Gastrocnemius medialis (tissue), 4 donors: ENCODE data around the gene CTNNBL1. TPM values are rescaled to one million over a fixed set of nuclear protein-coding genes. Genes with fewer than 3 reads are reported as not detected.

Experiments
- ATAC-seq, 2 donors: fragments of 150-250 bp; one replicate each; pipeline ENCODE4 v1.9.1; 2016
- DNase-seq, 2 donors: peaks; one replicate each; pipeline ENCODE4 v3.0.0-alpha.2; 2019
- H3K27ac ChIP-seq, 4 donors: fragments of 200-600 bp; sonication (generic); 1 replicate in 1 of 4; 2 replicates in 3 of 4; pipeline ENCODE4 v1.5.1; 2016 to 2018; ENCODE audit warnings: mild to moderate bottlenecking in 2 of 4, moderate library complexity in 1 of 4
- H3K27me3 ChIP-seq, 3 donors: fragments of 200-600 bp; sonication (generic) in 2 of 3; 1 replicate in 1 of 3; 2 replicates in 2 of 3; pipeline versions ENCODE4 v1.5.1 to v1.6.0; 2016 to 2019; ENCODE audit warnings: mild to moderate bottlenecking in 1 of 3, moderate library complexity in 1 of 3
- H3K36me3 ChIP-seq, 2 donors: fragments of 200-600 bp; sonication (generic) in 1 of 2; one replicate each; pipeline ENCODE4 v1.5.1; 2017 to 2018
- H3K4me1 ChIP-seq, 2 donors: fragments of 200-600 bp; sonication (generic) in 1 of 2; one replicate each; pipeline ENCODE4 v1.5.1; 2016 to 2017; ENCODE audit warnings: mild to moderate bottlenecking in 2 of 2
- H3K4me3 ChIP-seq, 4 donors: fragments of 200-600 bp; sonication (generic) in 3 of 4; 1 replicate in 1 of 4; 2 replicates in 3 of 4; pipeline ENCODE4 v1.5.1; 2016 to 2019; ENCODE audit warnings: mild to moderate bottlenecking in 2 of 4
- H3K9me3 ChIP-seq, 3 donors: fragments of 200-600 bp; sonication (generic) in 2 of 3; 1 replicate in 1 of 3; 2 replicates in 2 of 3; pipeline ENCODE4 v1.5.1; 2016 to 2019
- POLR2A ChIP-seq, 2 donors: fragments of 450-650 bp; IDR thresholded peaks; one replicate each; pipeline ENCODE4 v1.6.1; 2017; ENCODE audit warnings: antibody characterized with exemption in 2 of 2, mild to moderate bottlenecking in 2 of 2, moderate library complexity in 2 of 2
- in situ Hi-C, 4 donors: fragments of 200-750 bp; cut with MboI; loops; one replicate each; pipeline versions ENCODE4 v1.15.0 to v1.8.0; 2017; ENCODE audit warnings: low sequenced_read_pairs in 4 of 4
- intact Hi-C: fragments of 100-400 bp; cut with DNase I; formaldehyde crosslinking; loops from one replicate; pipeline ENCODE4 v1.15.1; 2023; ENCODE audit warnings: low total_unique reads
- total RNA-seq, 4 donors: library from RNA; depleted of rRNA; stranded (reverse); fragments of >200 nt; gene quantifications; one replicate each; pipeline versions ENCODE4 v1.1.0 to v1.2.3, GENCODE V29; 2016
- TF ChIP-seq, protein P1 (sequence below), 5 experiments: fragments of 450-650 bp in 3 of 5; fragments of 200-600 bp in 2 of 5; sonication (generic) in 2 of 5; IDR thresholded peaks in 4 of 5; conservative IDR thresholded peaks in 1 of 5; 1 replicate in 4 of 5; 2 replicates in 1 of 5; pipeline ENCODE4 v1.5.1; 2016 to 2019; ENCODE audit warnings: antibody characterized with exemption in 5 of 5, mild to moderate bottlenecking in 3 of 5, moderate library complexity in 3 of 5

The CTNNBL1 gene
- total RNA-seq, 4 donors from 2014 or later: 23.1 to 35.4 (median 30.3) TPM

DNA sequence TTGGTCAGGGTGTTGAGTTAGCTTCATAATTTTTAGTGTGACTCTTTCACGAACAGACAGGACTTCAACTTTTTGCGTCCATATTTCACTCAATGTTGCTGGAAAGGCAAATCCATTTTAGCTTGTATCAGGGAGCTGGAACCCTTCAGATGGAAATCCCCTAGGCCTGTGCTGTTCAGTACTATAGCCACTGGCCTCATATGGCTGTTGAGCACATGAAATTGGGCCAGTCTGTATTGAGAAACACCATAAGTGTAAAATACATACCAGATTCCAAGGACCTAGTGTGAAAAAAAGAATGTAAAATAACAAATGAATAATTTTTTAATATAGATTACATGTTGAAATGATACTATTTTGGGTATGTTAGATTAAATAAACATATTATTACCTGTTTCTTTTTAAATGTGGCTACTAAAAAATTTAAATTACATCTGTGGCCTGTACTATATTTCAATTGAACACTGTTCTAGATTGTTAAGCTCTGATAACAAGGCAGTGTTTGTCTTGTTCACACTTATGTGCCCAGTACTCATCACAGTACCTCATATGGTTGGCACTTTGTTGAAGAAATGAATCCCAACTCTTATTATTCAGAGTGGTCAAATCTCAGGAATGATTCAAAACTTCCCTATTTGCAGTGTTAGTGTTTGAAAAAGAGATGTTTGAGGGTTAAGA, 34.3 kb downstream of the CTNNBL1 start:
- in situ Hi-C loops (no loop called here), intact Hi-C loops (loop anchor here (2.0 to 5.0 kb wide), 2 partner anchors 35 to 54 kb away; no protein-coding TSS in a partner anchor)
- peak overlapping the region; percentile 60 to 80 (median 67) for H3K27ac ChIP-seq
- TF ChIP-seq, protein P1, sequence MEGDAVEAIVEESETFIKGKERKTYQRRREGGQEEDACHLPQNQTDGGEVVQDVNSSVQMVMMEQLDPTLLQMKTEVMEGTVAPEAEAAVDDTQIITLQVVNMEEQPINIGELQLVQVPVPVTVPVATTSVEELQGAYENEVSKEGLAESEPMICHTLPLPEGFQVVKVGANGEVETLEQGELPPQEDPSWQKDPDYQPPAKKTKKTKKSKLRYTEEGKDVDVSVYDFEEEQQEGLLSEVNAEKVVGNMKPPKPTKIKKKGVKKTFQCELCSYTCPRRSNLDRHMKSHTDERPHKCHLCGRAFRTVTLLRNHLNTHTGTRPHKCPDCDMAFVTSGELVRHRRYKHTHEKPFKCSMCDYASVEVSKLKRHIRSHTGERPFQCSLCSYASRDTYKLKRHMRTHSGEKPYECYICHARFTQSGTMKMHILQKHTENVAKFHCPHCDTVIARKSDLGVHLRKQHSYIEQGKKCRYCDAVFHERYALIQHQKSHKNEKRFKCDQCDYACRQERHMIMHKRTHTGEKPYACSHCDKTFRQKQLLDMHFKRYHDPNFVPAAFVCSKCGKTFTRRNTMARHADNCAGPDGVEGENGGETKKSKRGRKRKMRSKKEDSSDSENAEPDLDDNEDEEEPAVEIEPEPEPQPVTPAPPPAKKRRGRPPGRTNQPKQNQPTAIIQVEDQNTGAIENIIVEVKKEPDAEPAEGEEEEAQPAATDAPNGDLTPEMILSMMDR (IDR thresholded peaks at IDR 0.05 in 4 of 5, conservative IDR thresholded peaks at IDR 0.05 in 1 of 5): no peak
- TF ChIP-seq POLR2A (IDR thresholded peaks at IDR 0.05): no peak
- DNase-seq: no peak
- peaks cover 52 to 63% of the 10 kb centered on the region in 2 donors for H3K4me1 ChIP-seq
- no peaks in the 10 kb centered on the region for H3K27me3 ChIP-seq
- ATAC-seq: no peak
- peaks cover 0 to 3% of the 10 kb centered on the region in 2 donors for H3K36me3 ChIP-seq
- no peaks in the 10 kb centered on the region for H3K9me3 ChIP-seq
- H3K4me3 ChIP-seq: no peak overlapping the region

DNA sequence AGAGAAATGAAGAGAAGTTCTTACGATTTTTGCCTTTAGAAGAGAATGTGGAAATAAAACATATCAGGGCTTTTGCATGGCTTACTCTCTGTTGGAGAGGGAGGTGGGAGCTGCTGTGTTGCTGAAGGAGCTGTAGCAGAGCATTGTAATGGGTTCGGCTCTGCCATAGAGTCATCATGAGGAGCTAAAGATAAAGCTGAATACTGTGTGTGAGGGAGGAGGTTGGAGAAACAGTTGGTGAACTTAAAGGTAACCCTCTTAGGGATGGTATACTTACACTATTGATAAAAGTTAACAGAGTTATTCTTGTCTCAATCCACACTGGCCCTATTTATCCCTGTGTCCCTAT, 34.8 kb downstream of the CTNNBL1 start:
- intact Hi-C loops: loop anchor here (5.0 kb wide), 1 partner anchor 54 kb away; no protein-coding TSS in a partner anchor
- Histone ChIP-seq H3K27ac (peak overlapping the region; percentile 22 to 80 (median 66)), H3K4me1 (peaks cover 58 to 62% of the 10 kb centered on the region in 2 donors)

DNA sequence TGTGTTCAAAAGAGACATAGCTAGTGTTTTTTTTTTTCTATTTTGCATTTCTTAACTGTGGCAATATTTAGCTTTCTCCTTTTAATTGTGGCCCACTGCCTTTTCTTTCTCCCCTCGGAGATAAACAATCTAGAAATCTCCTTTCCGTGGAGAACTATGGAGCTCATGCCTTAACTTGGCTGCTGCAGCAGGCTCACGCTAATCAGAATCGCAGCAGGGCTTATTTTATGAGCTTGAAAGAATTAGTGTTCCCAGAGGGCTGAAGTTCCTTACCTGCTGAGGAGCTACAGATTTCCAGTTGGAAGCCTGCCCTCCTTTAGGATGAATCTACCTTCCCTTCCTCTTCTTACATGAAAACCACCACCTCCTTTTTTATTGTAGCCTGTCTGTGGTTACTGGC, 35.6 kb downstream of the CTNNBL1 start:
- intact Hi-C loops: loop anchor here (5.0 kb wide), 1 partner anchor 53 kb away; no protein-coding TSS in a partner anchor
- H3K4me3 ChIP-seq: no peak overlapping the region
- in situ Hi-C loops: no loop called here
- ATAC-seq (no peak), DNase-seq (no peak)
- no peaks in the 10 kb centered on the region for H3K27me3 ChIP-seq
- H3K9me3 ChIP-seq: no peaks in the 10 kb centered on the region
- H3K27ac ChIP-seq: peak overlapping the region in 3 of 4 donors; percentile 35 to 80 (median 60)
- TF ChIP-seq, protein P1 (IDR thresholded peaks at IDR 0.05 in 4 of 5, conservative IDR thresholded peaks at IDR 0.05 in 1 of 5): no peak
- TF ChIP-seq POLR2A (IDR thresholded peaks at IDR 0.05): no peak
- peaks cover 0 to 8% of the 10 kb centered on the region in 2 donors for H3K36me3 ChIP-seq
- peaks cover 63 to 65% of the 10 kb centered on the region in 2 donors for H3K4me1 ChIP-seq

More for the DNA sequence above, 34.8 kb downstream of the CTNNBL1 start:
- no peak for DNase-seq
- Histone ChIP-seq H3K4me3 (no peak overlapping the region), H3K27me3 (no peaks in the 10 kb centered on the region), H3K9me3 (no peaks in the 10 kb centered on the region), H3K36me3 (peaks cover 0 to 8% of the 10 kb centered on the region in 2 donors)
- no peak for ATAC-seq
- in situ Hi-C loops: no loop called here
- TF ChIP-seq POLR2A (IDR thresholded peaks at IDR 0.05): no peak
- TF ChIP-seq, protein P1 (IDR thresholded peaks at IDR 0.05 in 4 of 5, conservative IDR thresholded peaks at IDR 0.05 in 1 of 5): no peak

DNA sequence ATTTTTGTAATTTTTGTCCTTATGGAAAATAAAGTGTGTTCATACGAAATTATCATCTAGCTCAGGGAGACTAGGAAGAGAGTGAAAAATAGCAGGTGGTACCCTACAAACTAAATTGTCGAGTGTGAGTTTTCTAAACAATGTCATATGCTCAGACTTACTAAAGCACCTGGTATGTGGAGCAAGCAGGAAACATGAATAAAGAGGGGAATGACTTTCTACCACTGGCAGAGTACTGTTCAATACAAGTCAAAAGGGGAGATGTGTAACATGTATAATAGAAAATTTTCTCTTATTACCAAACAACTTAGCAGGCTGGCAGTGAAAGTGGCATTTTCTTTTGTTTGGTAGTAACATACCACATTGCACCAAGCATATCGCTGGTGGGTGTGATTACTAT, 36.1 kb downstream of the CTNNBL1 start:
- H3K27ac ChIP-seq: peak overlapping the region in 3 of 4 donors; percentile 35 to 80 (median 60)
- peaks cover 0 to 8% of the 10 kb centered on the region in 2 donors for H3K36me3 ChIP-seq
- no peak for TF ChIP-seq POLR2A (IDR thresholded peaks at IDR 0.05)
- TF ChIP-seq, protein P1 (IDR thresholded peaks at IDR 0.05 in 4 of 5, conservative IDR thresholded peaks at IDR 0.05 in 1 of 5): no peak
- H3K4me1 ChIP-seq: peaks cover 64 to 65% of the 10 kb centered on the region in 2 donors
- intact Hi-C loops: loop anchor here (5.0 kb wide), 1 partner anchor 52 kb away; no protein-coding TSS in a partner anchor
- no peaks in the 10 kb centered on the region for H3K27me3 ChIP-seq
- peak in 1 of 2 donors; percentile 38 for ATAC-seq
- no peak overlapping the region for H3K4me3 ChIP-seq
- DNase-seq: no peak
- in situ Hi-C loops: no loop called here
- H3K9me3 ChIP-seq: no peaks in the 10 kb centered on the region
